Keratinocyte (primary cell): ENCODE data around the gene EHMT1.

Experiments used
- CTCF ChIP-seq, 3 experiments: IDR thresholded peaks in 1 of 3; conservative IDR thresholded peaks in 1 of 3; optimal IDR thresholded peaks in 1 of 3; 2 replicates in 2 of 3; 3 replicates in 1 of 3; pipeline versions ENCODE3 to v1.5.1; 2011; ENCODE audit warnings: low read length in 3 of 3, mild to moderate bottlenecking in 3 of 3, moderate library complexity in 2 of 3, control low read depth in 1 of 3, inconsistent platforms in 1 of 3; ENCODE audit not compliant: insufficient read depth in 2 of 3; ENCODE audit errors: extremely low read depth in 1 of 3
- EZH2 ChIP-seq: IDR thresholded peaks from one replicate; pipeline ENCODE4 v1.6.1; 2012; ENCODE audit warnings: inconsistent platforms, mild to moderate bottlenecking, low read length, moderate library complexity

DNA sequence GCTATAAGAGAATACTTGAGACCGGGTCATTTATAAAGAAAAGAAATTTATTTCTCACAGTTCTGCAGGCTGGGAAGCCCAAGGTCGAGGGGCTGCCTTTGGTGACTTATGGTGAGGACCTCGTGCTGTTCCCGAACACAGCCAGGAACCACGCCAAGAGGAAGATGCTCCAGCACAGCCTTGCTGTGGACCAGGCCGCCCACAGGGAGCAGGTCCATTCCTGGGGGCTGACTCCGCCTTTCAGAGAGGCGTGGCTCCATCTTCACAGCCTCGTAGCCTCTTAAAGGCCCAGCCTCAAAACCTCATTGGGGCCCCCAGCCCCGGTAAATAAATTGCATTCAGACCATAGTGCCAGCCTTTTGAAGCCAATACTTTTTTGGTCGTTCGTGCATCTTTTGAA lies 165.2 kb downstream of the EHMT1 start:
- TF ChIP-seq CTCF (optimal IDR thresholded peaks at IDR 0.05 in 1 of 3, IDR thresholded peaks at IDR 0.05 in 1 of 3, conservative IDR thresholded peaks at IDR 0.05 in 1 of 3; ENCODE audit: extremely low read depth in 1 of 3, insufficient read depth in 2 of 3, low read length in 3 of 3) (no peak), EZH2 (no peak)
